Adrenal gland (tissue), 12 donors: ENCODE measurements around the gene PTPRN2. TPM values are rescaled to one million over a fixed set of nuclear protein-coding genes. Genes with fewer than 3 reads are reported as not detected.

Source experiments
- DNase-seq, 7 donors: peaks; one replicate each; pipeline ENCODE4 v3.0.0-alpha.2; 2019 to 2020
- H3K27ac ChIP-seq, 5 donors: fragments of 200-600 bp; sonication (generic) in 4 of 5; 1 replicate in 3 of 5; 2 replicates in 2 of 5; pipeline versions ENCODE4 v1.5.1 to v1.8.0; 2016 to 2020; ENCODE audit warnings: mild to moderate bottlenecking in 1 of 5
- H3K27me3 ChIP-seq: fragments of 200-600 bp; 2 replicates; pipeline ENCODE4 v1.8.0; 2021
- H3K36me3 ChIP-seq, 2 donors: fragments of 200-600 bp; replicated peaks in 1 of 2; 1 replicate in 1 of 2; 2 replicates in 1 of 2; pipeline versions ENCODE4 v1.5.1 to v1.8.0; 2018 to 2022
- H3K4me1 ChIP-seq, 2 donors: fragments of 200-600 bp; replicated peaks in 1 of 2; 1 replicate in 1 of 2; 2 replicates in 1 of 2; pipeline versions ENCODE4 v1.5.1 to v1.8.0; 2018 to 2021
- H3K4me3 ChIP-seq, 4 donors: fragments of 200-600 bp; sonication (generic) in 3 of 4; one replicate each; pipeline ENCODE4 v1.5.1; 2016 to 2018
- H3K9me3 ChIP-seq, 3 donors: fragments of 200-600 bp; sonication (generic) in 1 of 3; replicated peaks in 1 of 3; 1 replicate in 2 of 3; 2 replicates in 1 of 3; pipeline versions ENCODE4 v1.5.1 to v1.8.0; 2016 to 2021
- CTCF ChIP-seq, 6 experiments: fragments of 450-650 bp in 4 of 6; fragments of 200-600 bp in 2 of 6; sonication (generic) in 1 of 6; IDR thresholded peaks; 1 replicate in 5 of 6; 2 replicates in 1 of 6; pipeline versions ENCODE4 v1.5.1 to v1.8.0; 2016 to 2021; ENCODE audit warnings: antibody characterized with exemption in 6 of 6, mild to moderate bottlenecking in 2 of 6, moderate library complexity in 1 of 6
- POLR2A ChIP-seq, 2 donors: fragments of 450-650 bp; IDR thresholded peaks; one replicate each; pipeline ENCODE4 v1.6.1; 2017; ENCODE audit warnings: antibody characterized with exemption in 2 of 2, mild to moderate bottlenecking in 2 of 2, moderate library complexity in 1 of 2
- WGBS, 4 donors: extraction: QIAGEN DNeasy Blood & Tissue Kit in 2 of 4; methylation state at CpG; one replicate each; pipeline versions ENCODE4 v1.1.5 to v1.1.7; 2013 to 2017; 5-methylcytosine and 5-hydroxymethylcytosine counted together
- intact Hi-C, 2 donors: fragments of 100-400 bp; cut with DNase I; formaldehyde crosslinking; loops; one replicate each; pipeline versions ENCODE4 v1.14.1 to v1.15.0; 2022 to 2023
- polyA plus RNA-seq, 3 donors: library from polyadenylated mRNA; stranded (reverse); fragments of 200-250 nt in 2 of 3; fragments of 350-450 nt in 1 of 3; fragmentation: Illumina TruSeq in 1 of 3; extraction: RNeasy Lipid Tissue Mini Kit (QIAGEN cat#74804) in 1 of 3; gene quantifications; one replicate each; pipeline ENCODE4 v1.2.3, GENCODE V29; 2013 to 2014
- total RNA-seq, 9 donors: library from RNA; depleted of rRNA in 4 of 9; stranded (reverse); fragments of >200 nt in 4 of 9; fragments of 120-200 nt in 1 of 9; fragmentation: NEBNext Ultra II Directional in 1 of 9; extraction: Animal tissue kit (Norgen Biotek cat#: 25700) in 1 of 9; gene quantifications; one replicate each; pipeline versions ENCODE4 v1.1.0 to v1.2.4, GENCODE V29; 2013 to 2023
- donor health status: healthy with polysubstance abuse.
- donor health status: Bipolar disorder and iron deficiency.
- donor health status: DM: yes; HTN: yes; CAD: no.
- donor health status: DM: no; HTN: no; CAD: no.
- donor health status: DM: no; HTN: no; CAD: no.
- donor health status: DM: yes; HTN: yes; CAD: no.

PTPRN2 gene
- total and polyA plus RNA-seq, 12 donors: 2.2 to 16.2 (median 3.4) TPM

DNA sequence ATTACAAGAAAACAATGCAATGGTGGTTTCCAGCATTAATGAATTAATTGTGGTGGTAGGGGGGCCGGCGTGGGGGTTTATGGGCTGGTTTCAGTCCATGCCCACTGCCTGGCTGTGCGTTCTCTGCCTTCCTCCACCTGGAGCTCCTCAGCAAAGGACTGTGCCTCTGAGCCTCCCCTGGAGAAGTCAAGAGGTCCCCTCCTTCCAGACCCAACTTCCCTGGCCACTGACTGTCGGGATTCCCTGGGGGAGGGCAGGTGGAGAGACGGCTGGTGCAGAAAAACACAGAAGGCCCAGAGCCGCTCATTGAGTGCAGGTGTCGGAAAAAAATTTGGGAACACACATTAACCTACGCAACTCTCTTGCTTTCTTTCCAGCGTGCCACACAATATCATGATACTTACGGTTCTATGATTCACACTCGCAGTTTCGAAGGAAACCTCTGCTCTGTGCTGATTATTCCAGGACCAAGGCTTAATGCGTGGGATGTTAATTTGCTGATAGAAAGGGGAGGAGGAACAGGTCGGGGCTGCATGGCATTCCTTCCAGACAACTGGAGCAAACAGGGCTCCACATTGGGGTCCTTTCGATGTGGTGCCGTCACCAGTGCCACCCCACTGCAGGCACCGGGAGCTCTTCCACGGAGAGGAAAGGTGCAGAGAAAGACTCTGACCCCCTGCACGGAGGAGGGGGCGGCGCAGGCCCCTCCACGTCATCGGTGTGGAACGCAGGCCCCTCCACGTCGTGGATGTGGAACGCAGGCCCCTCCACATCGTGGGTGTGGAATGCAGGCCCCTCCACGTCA lies 744.1 kb downstream of the PTPRN2 start:
- Histone ChIP-seq H3K4me3 (no peak overlapping the region), H3K27me3 (peaks cover 4% of the 10 kb centered on the region), H3K9me3 (no peaks in the 10 kb centered on the region), H3K36me3 (no peaks in the 10 kb centered on the region), H3K4me1 (no peaks in the 10 kb centered on the region), H3K27ac (no peak overlapping the region)
- DNase-seq: no peak
- intact Hi-C loops: no loop called here
- TF ChIP-seq CTCF (IDR thresholded peaks at IDR 0.05) (no peak), POLR2A (IDR thresholded peaks at IDR 0.05) (no peak)
- 85 to 91% (median 87%) methylated on average over 16 to 29 of the region's 29 CpGs for WGBS, 4 donors

GRCh38 chr7:157841773-157842370 lies 745.8 kb downstream of the PTPRN2 start:
- WGBS, 4 donors: 77 to 80% (median 79%) methylated on average over 14 of the region's 14 CpGs
- TF ChIP-seq CTCF (IDR thresholded peaks at IDR 0.05) (no peak), POLR2A (IDR thresholded peaks at IDR 0.05) (no peak)

DNA sequence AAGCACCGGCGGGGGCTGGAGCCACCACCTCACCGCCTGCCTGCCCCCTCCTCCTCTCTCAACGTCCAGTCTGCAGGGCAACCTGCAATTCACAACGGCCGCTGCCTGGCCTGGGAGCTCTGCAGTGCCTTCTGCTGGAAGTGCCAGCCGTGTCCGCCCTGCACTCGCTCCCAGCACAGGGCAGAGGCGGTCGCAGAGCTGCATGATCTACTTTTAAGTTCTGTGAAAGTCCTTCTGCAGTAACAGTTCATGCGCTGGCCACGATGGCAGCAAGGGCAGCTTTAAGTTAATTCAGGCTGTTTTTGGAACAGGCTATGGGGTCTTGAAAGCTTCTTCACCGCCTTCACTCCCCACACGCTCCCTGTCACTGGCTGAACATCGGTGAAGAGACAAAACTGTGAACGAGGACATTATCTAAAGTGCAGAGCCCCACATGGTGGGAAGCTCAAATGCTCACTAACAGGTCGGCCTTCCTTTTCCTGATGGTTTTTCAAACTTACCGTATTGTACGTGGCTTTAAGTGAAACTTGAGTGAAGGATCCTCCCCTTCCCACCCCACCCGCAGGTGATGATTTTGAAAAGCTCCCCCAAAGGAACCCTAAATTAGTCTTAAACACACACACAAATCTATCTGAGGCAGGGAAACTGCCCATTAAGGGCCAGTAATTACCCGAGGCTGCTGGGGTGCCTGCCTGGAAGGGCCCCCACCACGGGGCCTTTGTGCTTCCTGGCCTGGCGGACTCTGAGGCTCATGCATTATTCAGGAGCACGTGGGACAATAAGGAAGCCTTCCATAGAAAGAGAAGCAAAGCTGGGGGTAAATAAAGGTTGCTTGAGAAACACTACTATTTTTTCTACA lies 746.5 kb downstream of the PTPRN2 start:
- intact Hi-C loops: no loop called here
- Histone ChIP-seq H3K4me3 (no peak overlapping the region), H3K4me1 (no peaks in the 10 kb centered on the region), H3K27me3 (peaks cover 4% of the 10 kb centered on the region), H3K27ac (no peak overlapping the region), H3K36me3 (no peaks in the 10 kb centered on the region), H3K9me3 (no peaks in the 10 kb centered on the region)
- TF ChIP-seq POLR2A (IDR thresholded peaks at IDR 0.05) (no peak), CTCF (IDR thresholded peaks at IDR 0.05) (no peak)
- WGBS, 4 donors: 61 to 71% (median 66%) methylated on average over 14 to 25 of the region's 25 CpGs
- no peak for DNase-seq

More at GRCh38 chr7:157841773-157842370, 745.8 kb downstream of the PTPRN2 start:
- no peaks in the 10 kb centered on the region for H3K9me3 ChIP-seq
- no peak for DNase-seq
- H3K27ac ChIP-seq: no peak overlapping the region
- peaks cover 4% of the 10 kb centered on the region for H3K27me3 ChIP-seq
- no peak overlapping the region for H3K4me3 ChIP-seq
- H3K4me1 ChIP-seq: no peaks in the 10 kb centered on the region
- intact Hi-C loops: no loop called here
- H3K36me3 ChIP-seq: no peaks in the 10 kb centered on the region
